Sciatic nerve (tissue), 2 donors: ENCODE data around the gene SNX7. TPM values are rescaled to one million over a fixed set of nuclear protein-coding genes. Genes with fewer than 3 reads are reported as not detected.

ENCODE experiments used
- ATAC-seq: fragments of 200-7000 bp; cut with Tn5 transposase; one replicate; pipeline ENCODE4 v1.9.1; 2020; ENCODE audit warnings: mild to moderate bottlenecking, moderate library complexity
- DNase-seq: peaks from one replicate; pipeline ENCODE4 v3.0.0-alpha.2; 2020; ENCODE audit warnings: low spot score
- intact Hi-C: fragments of 100-400 bp; cut with DNase I; formaldehyde crosslinking; loops from one replicate; pipeline ENCODE4 v1.14.2; 2022
- total RNA-seq: library from RNA; stranded (reverse); fragmentation: NEBNext Ultra II Directional; extraction: Animal tissue kit (Norgen Biotek cat#: 25700); gene quantifications from one replicate; pipeline ENCODE4 v1.2.1, GENCODE V29; 2021
- donor health status: DM: no; HTN: no; CAD: no.
- donor health status: DM: no; HTN: no; CAD: no.

SNX7 gene
- total RNA-seq, 1 donor from 2014 or later = 24.5 TPM

- no peak for ATAC-seq
- intact Hi-C loops = no loop called here
Measured at GRCh38 chr1:98754176-98754575, 92.7 kb downstream of the SNX7 start.

GRCh38 chr1:98761219-98761865 lies 99.8 kb downstream of the SNX7 start:
- intact Hi-C loops = no loop called here
- no peak for ATAC-seq
- DNase-seq = no peak

More at GRCh38 chr1:98754176-98754575, 92.7 kb downstream of the SNX7 start:
- no peak for DNase-seq

GRCh38 chr1:98763488-98764150 lies 102.1 kb downstream of the SNX7 start:
- no peak for DNase-seq
- ATAC-seq = no peak
- intact Hi-C loops = no loop called here

GRCh38 chr1:98764485-98764884 lies 103.0 kb downstream of the SNX7 start:
- ATAC-seq (no peak), DNase-seq (no peak)
- intact Hi-C loops = no loop called here

- ATAC-seq (no peak), DNase-seq (no peak)
- intact Hi-C loops = no loop called here
Measured at GRCh38 chr1:98766255-98766654, 104.7 kb downstream of the SNX7 start.

GRCh38 chr1:98769162-98769561 lies 107.6 kb downstream of the SNX7 start:
- DNase-seq = no peak
- no peak for ATAC-seq
- intact Hi-C loops = no loop called here

- no peak for ATAC-seq
- DNase-seq = no peak
- intact Hi-C loops = no loop called here
Measured at GRCh38 chr1:98781906-98782305, 120.4 kb downstream of the SNX7 start.

GRCh38 chr1:98783821-98784220 lies 122.3 kb downstream of the SNX7 start:
- intact Hi-C loops = no loop called here
- DNase-seq = no peak
- ATAC-seq = no peak

- intact Hi-C loops = no loop called here
- no peak for ATAC-seq
- DNase-seq = no peak
Measured at GRCh38 chr1:98791498-98791897, 130.0 kb downstream of the SNX7 start.

- ATAC-seq (no peak), DNase-seq (no peak)
- intact Hi-C loops = no loop called here
Measured at GRCh38 chr1:98792123-98792522, 130.6 kb downstream of the SNX7 start.

- intact Hi-C loops = no loop called here
- ATAC-seq (no peak), DNase-seq (no peak)
Measured at GRCh38 chr1:98793136-98793535, 131.6 kb downstream of the SNX7 start.

- intact Hi-C loops = no loop called here
- no peak for DNase-seq
- peak; percentile 79 for ATAC-seq
Measured at GRCh38 chr1:98794196-98794886, 132.8 kb downstream of the SNX7 start.

GRCh38 chr1:98796049-98796448 lies 134.5 kb downstream of the SNX7 start:
- intact Hi-C loops = no loop called here
- ATAC-seq = no peak
- no peak for DNase-seq

GRCh38 chr1:98797506-98797905 lies 136.0 kb downstream of the SNX7 start:
- no peak for DNase-seq
- intact Hi-C loops = no loop called here
- no peak for ATAC-seq
